Stimulated activated naive CD8-positive, alpha-beta T cell treated with anti-CD3 and anti-CD28 coated beads, Interleukin-15, Interleukin-2, amounts not matched to agents 100 ng/mL and 50 ng/mL, for 24 hours (primary cell): ENCODE data around the gene TNS3.
"Not testable (repeated sequence)": the region's sequence is repeated elsewhere in the genome, so short reads cannot be mapped to it uniquely, and the experiment has no call there.

Experiments
- H3K27ac Mint-ChIP-seq: one replicate; pipeline ENCODE4 v1.8.0; 2021; ENCODE audit warnings: mild to moderate bottlenecking, mixed read lengths
- H3K27me3 Mint-ChIP-seq: one replicate; pipeline ENCODE4 v1.8.0; 2021; ENCODE audit warnings: mixed read lengths
- H3K36me3 Mint-ChIP-seq: one replicate; pipeline ENCODE4 v1.8.0; 2021; ENCODE audit warnings: low read depth, mixed read lengths
- H3K4me1 Mint-ChIP-seq: one replicate; pipeline ENCODE4 v1.8.0; 2021; ENCODE audit warnings: low read depth, mixed read lengths
- H3K4me3 Mint-ChIP-seq: one replicate; pipeline ENCODE4 v1.8.0; 2021; ENCODE audit warnings: mild to moderate bottlenecking, mixed read lengths
- H3K9me3 Mint-ChIP-seq: one replicate; pipeline ENCODE4 v1.8.0; 2021; ENCODE audit warnings: mixed read lengths

TNS3 gene

DNA sequence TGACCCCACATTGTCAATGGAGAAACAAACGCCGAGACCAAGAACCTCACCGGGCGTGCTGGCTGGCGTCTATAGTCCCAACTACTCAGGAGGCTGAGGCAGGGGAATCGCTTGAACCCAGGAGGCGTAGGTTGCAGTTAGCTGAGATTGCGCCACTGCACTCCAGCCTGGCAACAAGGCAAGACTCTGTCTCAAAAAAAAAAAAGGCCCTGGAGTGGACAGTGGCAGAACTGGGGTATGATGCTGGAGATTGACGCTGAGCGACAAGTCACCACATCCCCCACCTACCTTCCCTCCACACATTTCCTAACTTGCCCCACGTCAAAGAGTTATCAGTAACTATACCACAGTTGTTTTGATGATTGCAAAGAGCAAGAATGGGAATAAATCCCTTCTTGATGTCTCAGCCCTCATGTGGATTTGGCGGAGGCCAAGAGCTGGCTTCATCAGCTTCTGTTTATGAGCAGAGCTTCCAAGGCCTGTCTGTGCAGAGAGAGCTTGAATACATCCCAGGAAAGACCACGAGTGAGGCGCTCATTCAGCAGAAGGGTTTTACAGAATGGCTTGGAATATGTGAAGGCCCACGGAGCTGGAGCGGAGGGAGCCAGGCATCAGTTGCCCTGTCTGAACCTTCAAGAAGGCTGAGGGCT, 28.0 kb upstream of the TNS3 start:
- H3K27ac Mint-ChIP-seq: no peak overlapping the region
- H3K36me3 Mint-ChIP-seq: no peaks in the 10 kb centered on the region
- H3K4me3 Mint-ChIP-seq: no peak overlapping the region
- no peaks in the 10 kb centered on the region for H3K27me3 Mint-ChIP-seq
- no peaks in the 10 kb centered on the region for H3K4me1 Mint-ChIP-seq
- H3K9me3 Mint-ChIP-seq: no peaks in the 10 kb centered on the region

DNA sequence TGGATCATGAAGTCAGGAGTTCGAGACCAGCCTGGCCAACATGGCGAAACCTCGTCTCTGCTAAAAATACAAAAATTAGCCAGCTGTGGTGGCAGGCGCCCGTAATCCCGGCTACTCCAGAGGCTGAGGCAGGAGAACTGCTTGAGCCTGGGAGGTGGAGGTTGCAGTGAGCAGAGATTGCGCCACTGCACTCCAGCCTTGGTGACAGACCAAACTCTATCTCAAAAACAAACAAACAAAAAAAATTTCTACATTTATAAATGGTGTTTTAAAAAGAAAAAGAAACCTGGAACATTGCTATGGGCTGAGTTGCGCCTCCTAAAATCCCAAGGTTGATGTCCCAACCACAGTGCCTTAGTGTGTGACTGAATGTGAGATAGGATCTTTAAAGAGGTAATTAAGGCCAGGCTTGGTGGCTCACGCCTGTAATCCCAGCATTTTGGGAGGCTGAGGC, 24.7 kb upstream of the TNS3 start:
- not testable (repeated sequence) for H3K4me1 Mint-ChIP-seq, H3K36me3 Mint-ChIP-seq, H3K27me3 Mint-ChIP-seq, H3K27ac Mint-ChIP-seq, H3K4me3 Mint-ChIP-seq, H3K9me3 Mint-ChIP-seq

DNA sequence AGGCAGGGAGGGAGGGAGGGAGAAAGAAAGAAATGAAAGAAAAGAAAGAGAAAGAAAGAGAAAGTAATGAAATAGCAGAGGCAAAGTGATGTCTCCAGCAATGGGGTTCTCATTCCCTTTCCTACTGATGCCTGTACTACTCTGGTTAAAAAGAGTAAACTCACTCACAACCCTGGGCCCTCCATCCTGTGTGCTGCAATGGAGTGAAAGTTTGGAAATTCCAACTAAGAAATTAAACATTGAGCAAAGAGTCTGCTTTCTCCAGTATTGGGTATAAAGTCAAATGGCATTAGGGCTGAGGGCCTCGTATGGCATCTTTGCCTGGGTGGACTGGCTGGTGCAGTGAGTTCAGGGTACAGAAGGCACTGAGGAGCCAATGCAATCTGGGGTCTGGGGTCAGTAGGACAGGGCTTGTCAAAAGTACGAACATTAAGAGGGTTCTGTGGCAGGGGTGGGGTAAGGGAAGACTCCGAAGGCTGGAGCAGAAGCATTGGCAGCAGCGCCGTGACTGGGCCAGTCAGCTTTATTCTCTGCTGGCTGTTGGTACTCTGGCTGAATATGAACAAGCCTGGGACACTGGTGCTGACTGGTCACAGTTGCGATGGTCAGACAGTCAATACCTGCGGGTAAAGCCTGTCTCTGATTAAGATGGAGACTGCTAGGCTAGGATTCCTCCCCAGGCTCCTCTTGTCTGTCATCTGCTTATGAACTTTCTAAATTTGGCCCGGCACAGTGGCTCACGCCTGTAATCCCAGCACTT, 24.1 kb upstream of the TNS3 start:
- no peaks in the 10 kb centered on the region for H3K36me3 Mint-ChIP-seq
- H3K9me3 Mint-ChIP-seq: no peaks in the 10 kb centered on the region
- H3K27me3 Mint-ChIP-seq: no peaks in the 10 kb centered on the region

DNA sequence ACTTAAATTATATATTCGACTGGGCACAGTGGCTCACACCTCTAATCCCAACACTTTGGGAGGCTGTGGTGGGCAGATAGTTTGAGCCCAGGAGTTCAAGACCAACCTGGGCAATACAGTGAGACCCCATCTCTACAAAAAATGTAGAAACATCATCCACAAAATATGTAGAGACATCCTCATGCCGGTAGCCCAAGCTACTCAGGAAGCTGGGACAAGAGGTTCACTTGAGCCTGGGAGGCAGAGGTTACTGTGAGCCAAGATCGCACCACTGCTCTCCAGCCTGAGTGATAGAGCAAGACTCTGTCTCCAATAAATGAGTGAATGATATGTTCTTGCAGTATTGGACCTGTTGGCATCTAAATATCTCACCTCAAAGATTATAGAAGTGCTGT, 22.6 kb upstream of the TNS3 start:
- no peak overlapping the region for H3K27ac Mint-ChIP-seq
- no peak overlapping the region for H3K4me3 Mint-ChIP-seq
- peaks cover 4% of the 10 kb centered on the region for H3K9me3 Mint-ChIP-seq
- H3K4me1 Mint-ChIP-seq: peaks cover 20% of the 10 kb centered on the region
- H3K36me3 Mint-ChIP-seq: no peaks in the 10 kb centered on the region
- peaks cover 5% of the 10 kb centered on the region for H3K27me3 Mint-ChIP-seq

More for the DNA sequence above, 24.1 kb upstream of the TNS3 start:
- Mint-ChIP-seq H3K4me3 (no peak overlapping the region), H3K4me1 (peaks cover 8% of the 10 kb centered on the region), H3K27ac (no peak overlapping the region)

DNA sequence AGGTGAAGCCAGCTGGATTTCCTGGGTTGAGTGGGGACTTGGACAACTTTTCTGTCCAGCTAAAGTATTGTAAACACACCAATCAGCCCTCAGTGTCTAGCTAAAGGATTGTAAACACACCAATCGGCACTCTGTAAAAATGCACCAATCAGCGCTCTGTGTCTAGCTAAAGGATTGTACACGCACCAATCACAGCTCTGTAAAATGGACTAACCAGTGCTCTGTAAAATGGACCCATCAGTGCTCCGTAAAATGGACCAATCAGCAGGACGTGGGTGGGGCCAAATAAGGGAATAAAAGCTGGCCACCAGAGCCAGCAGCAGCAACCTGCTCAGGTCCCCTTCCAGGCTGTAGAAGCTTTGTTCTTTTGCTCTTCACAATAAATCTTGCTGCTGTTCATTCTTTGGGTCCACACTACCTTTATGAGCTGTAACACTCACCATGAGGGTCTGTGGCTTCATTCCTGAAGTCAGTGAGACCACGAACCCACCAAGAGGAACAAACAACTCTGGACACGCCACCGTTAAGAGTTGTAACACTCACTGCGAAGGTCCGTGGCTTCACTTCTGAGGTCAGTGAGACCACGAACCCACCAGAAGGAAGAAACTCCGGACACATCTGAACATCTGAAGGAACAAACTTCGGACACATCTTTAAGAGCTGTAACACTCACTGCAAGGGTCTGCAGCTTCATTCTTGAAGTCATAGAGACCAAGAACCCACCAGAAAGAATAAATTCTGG, 21.8 kb upstream of the TNS3 start:
- H3K9me3 Mint-ChIP-seq, H3K27me3 Mint-ChIP-seq, H3K4me3 Mint-ChIP-seq, H3K27ac Mint-ChIP-seq, H3K36me3 Mint-ChIP-seq: not testable (repeated sequence)
- H3K4me1 Mint-ChIP-seq: peaks cover 20% of the 10 kb centered on the region

DNA sequence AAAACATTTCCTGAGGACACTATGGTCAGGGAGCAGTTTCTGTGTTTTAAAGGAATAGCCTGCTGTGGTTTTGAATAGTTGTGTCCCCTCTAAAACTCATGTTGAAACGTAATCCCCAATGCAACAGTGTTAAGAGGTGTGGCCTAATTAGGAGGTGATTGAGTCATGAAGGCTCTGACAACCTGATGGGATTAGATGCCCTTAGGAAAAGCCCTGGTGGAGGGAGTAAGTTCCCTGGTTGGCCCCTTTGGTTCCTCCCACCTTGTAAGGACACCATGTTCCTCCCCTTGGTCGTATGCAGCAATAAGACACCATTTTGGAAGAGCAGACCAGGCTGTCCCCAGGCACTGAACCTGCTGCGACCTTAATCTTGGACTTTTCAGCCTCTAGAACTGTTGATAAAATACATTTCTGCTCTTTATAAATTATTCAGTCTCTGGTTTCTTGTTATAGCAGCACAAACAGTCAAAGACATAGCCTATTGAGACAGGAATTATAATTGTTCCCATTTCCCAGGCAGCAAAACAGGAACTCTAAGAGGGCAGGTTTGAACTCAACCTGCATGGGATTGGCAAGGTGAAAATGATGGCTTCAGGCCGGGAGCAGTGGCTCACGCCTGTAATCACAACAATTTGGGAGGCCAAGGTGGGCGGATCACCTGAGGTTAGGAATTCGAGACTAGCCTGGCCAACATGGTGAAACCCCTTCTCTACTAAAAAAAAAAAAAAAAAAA, 20.5 kb upstream of the TNS3 start:
- H3K4me3 Mint-ChIP-seq: no peak overlapping the region
- no peak overlapping the region for H3K27ac Mint-ChIP-seq
- peaks cover 5% of the 10 kb centered on the region for H3K27me3 Mint-ChIP-seq

DNA sequence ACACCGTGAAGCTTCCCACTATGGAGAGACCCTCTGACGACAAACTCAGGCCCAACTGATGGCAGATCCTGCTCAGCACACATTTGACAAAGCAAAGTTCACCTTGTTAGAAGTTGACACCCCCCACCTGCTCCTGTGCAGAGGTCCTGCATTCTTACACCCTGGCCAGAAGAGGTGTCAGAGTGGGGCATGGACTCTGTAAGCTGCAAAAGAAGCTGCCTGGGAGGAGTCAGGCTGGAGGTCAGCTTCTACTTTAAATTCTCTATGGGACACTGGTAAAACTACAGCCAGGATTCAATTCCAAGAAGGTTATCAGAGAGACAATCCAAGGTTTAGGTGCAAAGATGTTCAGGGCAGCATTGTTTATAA, 20.0 kb upstream of the TNS3 start:
- Mint-ChIP-seq H3K36me3 (no peaks in the 10 kb centered on the region), H3K4me3 (no peak overlapping the region), H3K27ac (peak overlapping the region; percentile 43), H3K4me1 (peaks cover 20% of the 10 kb centered on the region), H3K9me3 (peaks cover 9% of the 10 kb centered on the region), H3K27me3 (peaks cover 5% of the 10 kb centered on the region)

More for the DNA sequence above, 20.5 kb upstream of the TNS3 start:
- H3K36me3 Mint-ChIP-seq: no peaks in the 10 kb centered on the region
- H3K4me1 Mint-ChIP-seq: peaks cover 20% of the 10 kb centered on the region
- peaks cover 4% of the 10 kb centered on the region for H3K9me3 Mint-ChIP-seq

DNA sequence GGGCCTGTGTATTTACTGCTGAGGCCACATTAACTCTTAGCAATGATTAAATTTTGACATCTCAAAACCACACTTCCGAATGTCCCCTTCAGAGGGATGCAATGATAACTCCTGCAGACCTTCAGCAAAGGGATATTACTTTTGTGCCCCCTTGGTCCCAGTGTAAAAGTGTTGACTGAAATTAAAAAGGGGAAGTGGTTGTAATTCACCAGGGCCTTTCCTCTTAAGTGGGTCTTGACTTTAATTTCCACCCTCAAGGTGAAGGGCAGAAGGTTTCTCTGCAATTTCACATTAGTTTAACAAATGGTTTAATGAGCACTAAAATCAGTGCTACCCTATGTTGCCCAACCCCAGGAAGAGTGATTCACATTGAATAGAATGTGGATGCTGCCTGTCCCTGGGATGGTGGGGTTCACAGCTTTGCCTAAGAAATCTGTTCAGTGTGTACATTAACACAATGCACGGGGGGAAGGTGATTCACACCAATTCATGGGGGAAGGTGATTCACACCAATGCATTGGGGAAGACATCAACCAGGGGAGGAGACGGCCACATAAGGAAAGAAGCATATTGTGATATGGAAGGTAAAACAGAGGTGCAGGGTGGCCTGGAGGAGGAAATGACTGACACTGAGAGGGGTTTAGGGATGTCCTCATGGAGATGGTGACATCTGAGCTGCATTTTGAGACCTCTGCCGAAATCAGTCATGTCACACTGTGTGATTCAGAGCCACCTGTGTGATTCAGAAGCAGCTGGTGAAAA, 19.4 kb upstream of the TNS3 start:
- H3K27me3 Mint-ChIP-seq: peaks cover 5% of the 10 kb centered on the region
- H3K4me1 Mint-ChIP-seq: peaks cover 20% of the 10 kb centered on the region
- H3K27ac Mint-ChIP-seq: peak overlapping the region; percentile 60
- H3K4me3 Mint-ChIP-seq: no peak overlapping the region
- peaks cover 10% of the 10 kb centered on the region for H3K9me3 Mint-ChIP-seq
- no peaks in the 10 kb centered on the region for H3K36me3 Mint-ChIP-seq

DNA sequence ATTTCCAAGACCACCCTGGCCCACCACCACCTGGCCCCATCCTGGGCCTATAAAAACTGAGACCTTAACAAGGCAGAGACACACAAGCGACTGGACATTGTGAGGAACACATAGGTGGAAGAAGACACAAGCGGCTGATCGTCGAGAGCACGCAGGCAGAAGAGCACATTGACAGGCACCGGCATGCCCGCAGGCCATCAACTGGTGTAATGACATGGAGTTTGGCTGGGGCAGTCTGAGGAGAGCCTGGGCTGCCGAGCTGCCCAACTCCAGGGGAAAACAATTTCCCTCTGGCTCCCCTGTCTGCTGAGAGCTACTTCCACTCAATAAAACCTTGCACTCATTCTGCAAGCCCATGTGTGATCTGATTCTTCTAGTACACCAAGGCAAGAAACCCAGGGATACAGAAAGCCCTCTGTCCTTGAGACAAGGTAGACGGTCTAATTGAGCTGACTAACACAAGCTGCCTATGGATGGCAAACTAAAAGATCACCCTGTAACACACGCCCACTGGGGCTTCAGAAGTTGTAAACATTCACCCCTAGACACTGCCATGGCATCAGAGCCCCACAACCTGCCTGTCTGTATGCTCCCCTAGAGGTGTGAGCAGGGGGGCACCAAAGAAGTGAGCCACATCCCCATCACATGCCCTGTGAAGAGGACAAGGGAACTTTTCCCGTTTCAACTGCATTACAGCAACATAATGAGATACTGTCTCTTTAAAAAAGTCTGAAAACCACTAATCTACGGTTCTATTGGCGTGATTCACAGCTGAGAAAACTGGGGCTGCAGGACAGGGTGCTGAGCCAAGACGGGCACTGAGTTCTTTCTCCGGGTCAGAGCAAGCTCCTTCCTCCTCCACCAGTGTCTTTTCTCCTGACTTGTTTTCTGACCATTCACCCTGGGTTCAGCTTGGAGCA, 18.5 kb upstream of the TNS3 start:
- Mint-ChIP-seq H3K9me3 (peaks cover 10% of the 10 kb centered on the region), H3K27me3 (peaks cover 5% of the 10 kb centered on the region), H3K36me3 (no peaks in the 10 kb centered on the region), H3K4me3 (no peak overlapping the region), H3K27ac (peak overlapping the region; percentile 60), H3K4me1 (peaks cover 20% of the 10 kb centered on the region)

DNA sequence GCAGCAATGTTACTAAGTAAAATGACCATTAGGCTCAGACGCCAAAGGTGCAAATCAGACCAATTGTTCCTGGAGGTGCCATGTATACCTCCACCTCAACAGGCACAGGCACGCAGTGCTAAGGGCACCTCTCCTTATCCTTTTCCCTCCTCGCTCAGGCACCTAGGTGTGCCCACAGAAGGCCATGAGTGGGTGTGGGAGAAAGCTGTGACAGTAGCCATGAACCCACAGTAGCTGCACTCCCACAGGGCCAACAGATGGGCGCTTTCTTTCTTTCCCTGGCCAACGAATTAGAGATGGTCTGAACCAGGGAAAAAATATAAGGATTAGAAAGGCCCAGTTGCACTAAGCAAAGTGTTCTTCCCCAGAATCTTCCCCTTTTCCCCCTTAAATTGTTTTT, 15.5 kb upstream of the TNS3 start:
- Mint-ChIP-seq H3K27me3 (peaks cover 5% of the 10 kb centered on the region), H3K9me3 (peaks cover 10% of the 10 kb centered on the region), H3K4me3 (no peak overlapping the region), H3K4me1 (peaks cover 20% of the 10 kb centered on the region), H3K36me3 (no peaks in the 10 kb centered on the region), H3K27ac (no peak overlapping the region)

DNA sequence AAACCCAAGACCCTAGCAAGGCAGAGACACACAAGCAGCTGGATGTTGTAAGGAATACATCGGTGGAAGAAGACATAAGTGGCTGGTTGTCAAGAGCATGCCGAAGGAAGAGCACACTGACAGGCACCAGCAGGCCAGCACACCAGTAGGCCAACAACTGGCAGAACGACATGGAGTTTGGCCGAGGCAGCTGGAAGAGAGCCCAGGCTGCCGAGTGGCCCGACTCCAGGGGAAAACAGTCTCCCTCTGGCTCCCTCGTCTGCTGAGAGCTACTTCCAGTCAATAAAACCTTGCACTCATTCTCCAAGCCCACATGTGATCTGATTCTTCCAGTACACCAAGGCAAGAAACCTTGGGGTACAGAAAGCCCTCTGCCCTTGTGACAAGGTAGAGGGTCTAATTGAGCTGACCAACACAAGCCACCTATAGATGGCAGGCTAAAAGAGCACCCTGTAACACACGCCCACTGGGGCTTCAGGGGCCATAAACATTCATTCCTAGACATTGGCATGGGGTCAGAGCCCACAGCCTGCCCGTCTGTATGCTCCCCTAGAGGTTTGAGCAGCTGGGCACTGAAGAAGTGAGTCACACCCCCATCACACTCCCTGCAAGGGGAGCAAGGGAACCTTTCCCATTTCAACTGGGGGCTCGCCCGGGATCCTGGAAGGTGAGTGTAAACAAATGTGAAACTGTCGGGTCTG, 14.7 kb upstream of the TNS3 start:
- Mint-ChIP-seq H3K27me3 (peaks cover 5% of the 10 kb centered on the region), H3K4me1 (peaks cover 13% of the 10 kb centered on the region), H3K27ac (no peak overlapping the region), H3K36me3 (no peaks in the 10 kb centered on the region), H3K4me3 (no peak overlapping the region), H3K9me3 (peaks cover 10% of the 10 kb centered on the region)

DNA sequence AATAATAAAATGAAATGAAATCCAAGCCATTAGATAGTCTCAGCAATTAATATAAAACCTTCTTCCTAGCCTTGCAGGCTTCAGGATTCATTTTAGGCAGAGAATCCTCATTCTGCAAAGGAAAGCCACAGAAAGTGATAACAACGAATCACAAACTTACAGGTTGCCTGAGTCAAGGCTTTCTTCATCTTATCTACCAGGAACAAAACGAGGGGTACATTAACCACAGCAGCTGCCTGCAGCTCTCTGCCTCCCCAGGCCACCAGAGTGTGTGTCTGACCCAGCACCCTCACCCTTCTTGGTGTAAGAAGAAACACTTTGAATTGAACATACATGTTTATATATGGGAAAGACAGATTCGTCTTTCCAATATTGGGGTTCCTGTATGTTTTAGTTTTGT, 12.5 kb upstream of the TNS3 start:
- Mint-ChIP-seq H3K4me1 (no peaks in the 10 kb centered on the region), H3K4me3 (no peak overlapping the region), H3K27ac (no peak overlapping the region), H3K9me3 (peaks cover 6% of the 10 kb centered on the region), H3K36me3 (no peaks in the 10 kb centered on the region), H3K27me3 (no peaks in the 10 kb centered on the region)
